Ecto neural progenitor cell (in vitro differentiated cells): Measurements from ENCODE around the gene ATM.
"Not testable (repeated sequence)": the region's sequence is repeated elsewhere in the genome, so short reads cannot be mapped to it uniquely, and the experiment has no call there.

ENCODE experiments used
- DNase-seq: peaks from one replicate; pipeline ENCODE4 v3.0.0-alpha.2; 2018; ENCODE audit warnings: low spot score

The ATM gene

DNA sequence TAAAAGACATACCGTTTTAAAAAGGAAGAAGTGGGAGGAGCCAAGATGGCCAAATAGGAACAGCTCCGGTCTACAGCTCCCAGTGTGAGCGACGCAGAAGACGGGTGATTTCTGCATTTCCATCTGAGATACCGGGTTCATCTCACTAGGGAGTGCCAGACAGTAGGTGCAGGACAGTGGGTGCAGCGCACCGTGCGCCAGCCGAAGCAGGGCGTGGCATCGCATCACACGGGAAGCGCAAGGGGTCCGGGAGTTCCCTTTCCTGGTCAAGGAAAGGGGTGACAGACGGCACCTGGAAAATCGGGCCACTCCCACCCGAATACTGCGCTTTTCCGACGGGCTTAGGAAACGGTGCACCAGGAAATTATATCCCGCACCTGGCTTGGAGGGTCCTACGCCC lies 150.6 kb downstream of the ATM start:
- not testable (repeated sequence) for DNase-seq

- DNase-seq = no peak
Measured at GRCh38 chr11:108388576-108388975, 165.7 kb downstream of the ATM start.

DNA sequence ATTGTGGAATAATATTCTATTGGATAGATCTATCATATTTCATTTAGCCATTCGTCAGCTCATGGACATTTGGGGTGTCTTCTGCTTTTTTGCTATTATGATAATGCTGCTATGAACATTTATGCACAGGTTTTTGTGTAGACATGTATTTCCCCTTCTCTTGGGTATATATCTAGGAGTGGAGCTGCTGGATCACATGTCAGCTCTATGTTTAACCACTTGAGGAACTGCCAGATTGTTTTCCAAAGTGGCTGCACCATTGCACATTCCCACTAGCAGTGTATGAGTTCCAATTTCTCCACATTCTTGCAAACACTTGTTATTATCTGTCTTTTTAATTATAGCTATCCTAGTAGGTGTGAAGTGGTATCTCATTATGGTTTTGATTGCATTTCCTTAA lies 169.5 kb downstream of the ATM start:
- DNase-seq = no peak

- no peak for DNase-seq
Measured at GRCh38 chr11:108393046-108393445, 170.2 kb downstream of the ATM start.

- no peak for DNase-seq
Measured at GRCh38 chr11:108394744-108395284, 171.9 kb downstream of the ATM start.

- DNase-seq = not testable (repeated sequence)
Measured at GRCh38 chr11:108396672-108397071, 173.8 kb downstream of the ATM start.

- DNase-seq = no peak
Measured at GRCh38 chr11:108398439-108398838, 175.6 kb downstream of the ATM start.

- no peak for DNase-seq
Measured at GRCh38 chr11:108402241-108402640, 179.4 kb downstream of the ATM start.

DNA sequence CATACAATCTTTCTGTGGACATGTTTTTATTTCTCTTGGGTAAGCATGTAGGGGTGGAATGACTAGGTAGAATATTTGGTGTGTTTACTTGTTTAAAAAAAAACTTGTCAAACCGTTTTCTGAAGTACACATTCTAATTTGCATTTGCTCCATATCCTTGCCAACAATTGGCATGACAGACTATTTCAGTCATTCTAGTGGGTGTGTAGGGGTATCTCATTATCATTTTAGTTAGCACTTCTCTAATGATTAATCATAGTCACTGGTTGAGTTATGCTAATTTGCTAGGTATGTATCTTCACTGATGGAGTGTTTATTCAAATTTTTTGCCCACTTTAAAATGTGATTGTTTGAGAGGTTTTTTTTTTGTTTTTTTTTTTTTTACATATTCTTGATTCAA lies 180.2 kb downstream of the ATM start:
- no peak for DNase-seq

GRCh38 chr11:108405706-108406105 lies 182.8 kb downstream of the ATM start:
- DNase-seq = no peak

DNA sequence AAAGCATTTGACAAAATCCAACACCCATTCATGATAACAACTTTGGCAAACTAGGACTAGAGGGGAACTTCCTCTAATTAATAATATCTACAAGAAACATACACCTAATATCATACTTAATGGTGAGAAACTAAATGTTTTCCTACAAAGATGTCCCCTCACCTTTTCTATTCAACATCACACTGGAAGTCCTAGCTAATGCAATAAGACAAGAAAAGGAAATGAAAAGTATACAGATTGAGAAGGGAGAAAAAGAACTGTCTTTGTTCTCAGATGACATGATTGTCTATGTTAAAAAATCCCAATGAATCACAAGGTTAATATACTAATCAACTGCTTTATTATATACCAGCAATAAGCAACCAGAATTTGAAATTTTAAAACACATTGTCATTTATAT lies 192.1 kb downstream of the ATM start:
- no peak for DNase-seq

GRCh38 chr11:108417551-108417950 lies 194.7 kb downstream of the ATM start:
- DNase-seq = not testable (repeated sequence)
